Natural killer cell treated with Interleukin-12 subunit alpha and Interleukin-12 subunit beta and Interleukin-15 and Interleukin-18, amount 100 ng/mL, for 72 hours (primary cell): ENCODE results near the gene EPO. TPM values are rescaled to one million over a fixed set of nuclear protein-coding genes. Genes with fewer than 3 reads are reported as not detected.

Experiments
- ATAC-seq, 2 donors: fragments of 150-1000 bp; cut with Tn5 transposase in 1 of 2; sonication (Bioruptor Pico), chemical (Tn5 transposase) in 1 of 2; 2 replicates each; pipeline ENCODE4 v1.10.0; 2021
- DNase-seq: peaks from one replicate; pipeline ENCODE4 v3.0.0; 2022; ENCODE audit warnings: low spot score
- H3K27ac Mint-ChIP-seq, 2 donors: 1 replicate in 1 of 2; 2 replicates in 1 of 2; pipeline ENCODE4 v1.8.0; 2022; ENCODE audit warnings: mixed read lengths in 2 of 2, mild to moderate bottlenecking in 1 of 2, moderate library complexity in 1 of 2
- H3K27me3 Mint-ChIP-seq, 2 donors: 1 replicate in 1 of 2; 2 replicates in 1 of 2; pipeline ENCODE4 v1.8.0; 2022; ENCODE audit warnings: mixed read lengths in 2 of 2
- H3K36me3 Mint-ChIP-seq: one replicate; pipeline ENCODE4 v1.8.0; 2022; ENCODE audit warnings: mixed read lengths
- H3K4me1 Mint-ChIP-seq, 2 donors: 1 replicate in 1 of 2; 2 replicates in 1 of 2; pipeline ENCODE4 v1.8.0; 2022; ENCODE audit warnings: low read depth in 2 of 2, mixed read lengths in 2 of 2, mild to moderate bottlenecking in 1 of 2
- H3K4me3 Mint-ChIP-seq: one replicate; pipeline ENCODE4 v1.8.0; 2022; ENCODE audit warnings: mixed read lengths
- H3K9me3 Mint-ChIP-seq: 2 replicates; pipeline ENCODE4 v1.8.0; 2022; ENCODE audit warnings: mixed read lengths
- total RNA-seq, 2 donors: library from RNA; stranded (reverse); gene quantifications; one replicate each; pipeline ENCODE4 v1.2.3, GENCODE V29; 2022

Gene EPO
- not detected for total RNA-seq

DNA sequence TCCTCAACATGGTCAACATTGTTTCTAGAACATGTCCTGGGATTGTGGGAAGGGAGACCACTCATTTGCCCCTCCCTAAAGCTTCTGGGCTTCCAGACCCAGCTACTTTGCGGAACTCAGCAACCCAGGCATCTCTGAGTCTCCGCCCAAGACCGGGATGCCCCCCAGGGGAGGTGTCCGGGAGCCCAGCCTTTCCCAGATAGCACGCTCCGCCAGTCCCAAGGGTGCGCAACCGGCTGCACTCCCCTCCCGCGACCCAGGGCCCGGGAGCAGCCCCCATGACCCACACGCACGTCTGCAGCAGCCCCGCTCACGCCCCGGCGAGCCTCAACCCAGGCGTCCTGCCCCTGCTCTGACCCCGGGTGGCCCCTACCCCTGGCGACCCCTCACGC, at the start of gene EPO:
EPO (plus strand) TSS at position 190 of the 392 bp plus-strand sequence. CDS start 513 bp downstream, outside the sequence.
- H3K27me3 Mint-ChIP-seq, result peaks cover 29% of the 10 kb centered on the region in 2 donors
- DNase-seq (no peak), ATAC-seq (peak in 1 of 2 donors; percentile 5)
- peaks cover 16% of the 10 kb centered on the region for H3K36me3 Mint-ChIP-seq
- no peak within 1 kb of the TSS for H3K27ac Mint-ChIP-seq
- H3K9me3 Mint-ChIP-seq, result no peaks in the 10 kb centered on the region
- H3K4me3 Mint-ChIP-seq, result no peak within 1 kb of the TSS
- H3K4me1 Mint-ChIP-seq, result no peaks in the 10 kb centered on the region

DNA sequence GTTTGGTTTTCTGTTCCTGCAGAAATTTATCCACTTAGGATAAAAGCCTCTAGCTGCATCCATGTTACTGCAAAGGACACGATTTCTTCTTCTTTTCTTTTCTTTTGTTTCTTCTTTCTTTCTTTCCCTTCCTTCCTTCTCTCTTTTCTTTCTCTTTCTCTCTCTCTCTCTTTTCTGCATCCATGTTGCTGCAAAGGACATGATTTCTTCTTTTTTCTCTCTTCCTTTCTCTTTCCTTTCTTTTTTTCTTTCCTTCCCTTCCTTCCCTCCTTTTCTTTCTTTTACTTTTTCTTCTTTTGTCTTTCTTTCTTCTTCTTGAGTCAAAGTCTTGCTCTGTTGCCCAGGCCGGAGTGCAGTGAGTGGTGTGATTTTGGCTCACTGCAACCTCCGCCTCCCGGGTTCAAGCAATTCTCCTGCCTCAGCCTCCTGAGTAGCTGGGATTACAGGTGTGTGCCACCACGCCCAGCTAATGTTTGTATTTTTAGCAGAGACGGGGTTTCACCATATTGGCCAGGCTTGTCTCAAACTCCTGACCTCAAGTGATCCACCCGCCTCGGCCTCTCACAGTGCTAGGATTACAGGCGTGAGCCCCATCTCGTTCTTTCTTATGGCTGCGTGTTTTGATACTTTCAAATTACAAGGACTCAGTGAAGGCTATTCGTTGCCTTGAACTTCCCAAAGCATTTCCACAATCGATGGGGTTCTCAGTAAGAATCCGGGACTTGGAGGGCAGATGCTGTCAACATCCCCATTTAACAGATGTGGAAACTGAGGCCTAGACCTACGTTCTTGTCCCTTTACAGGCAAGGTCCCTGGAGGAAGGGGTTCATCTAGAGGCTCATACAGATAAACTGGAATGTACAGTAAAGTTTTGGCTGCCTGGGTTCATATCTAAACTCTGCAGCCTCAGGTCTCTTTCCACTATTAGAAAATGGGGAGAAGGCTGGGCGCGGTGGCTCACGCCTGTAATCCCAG, 48.6 kb upstream of the EPO start:
- Mint-ChIP-seq H3K4me1 (peaks cover 4 to 9% of the 10 kb centered on the region in 2 donors), H3K27me3 (peaks cover 0 to 8% of the 10 kb centered on the region in 2 donors), H3K4me3 (no peak overlapping the region), H3K27ac (peak overlapping the region; percentile 84 to 91), H3K9me3 (no peaks in the 10 kb centered on the region), H3K36me3 (no peaks in the 10 kb centered on the region)
- DNase-seq (no peak), ATAC-seq (no peak)

DNA sequence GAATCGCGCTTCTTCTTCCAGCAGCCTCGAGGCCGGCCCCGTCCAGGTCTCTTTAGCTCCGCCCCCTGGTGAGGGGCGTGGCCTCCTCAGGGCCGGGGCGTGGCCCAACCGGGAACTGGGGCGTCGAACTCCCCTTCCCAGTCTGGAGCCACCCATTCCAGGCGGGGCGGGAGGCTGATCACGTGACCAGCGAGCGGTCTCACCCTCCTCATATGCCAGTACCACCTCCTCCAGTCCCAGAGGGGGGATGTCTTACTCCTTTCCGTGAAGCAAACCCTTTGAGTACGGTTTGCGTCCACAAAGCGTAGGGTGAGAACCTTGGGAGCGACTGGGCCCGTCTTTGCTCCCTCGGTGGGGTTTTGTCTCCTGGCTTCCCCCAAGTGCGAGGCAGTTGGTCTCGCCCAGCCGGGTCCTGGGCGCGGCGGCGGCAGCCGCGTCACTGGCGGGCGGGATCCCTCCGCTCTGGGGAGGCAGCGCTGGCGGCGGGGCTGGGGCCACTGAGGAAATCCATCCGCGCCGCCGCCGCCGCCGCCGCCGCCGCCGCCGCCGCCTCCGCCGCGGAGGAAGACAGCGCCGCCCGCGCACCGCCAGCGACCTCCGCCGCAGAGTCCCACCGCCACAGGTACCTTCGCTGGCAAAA, 46.8 kb upstream of the EPO start, which contains the start of gene GNB2:
GNB2 (plus strand) TSS at position 439 of the 640 bp plus-strand sequence. CDS start 2,526 bp downstream, outside the sequence.
- H3K4me1 Mint-ChIP-seq, result peaks cover 11 to 16% of the 10 kb centered on the region in 2 donors
- peak within 1 kb of the TSS; percentile 84 to 91 for H3K27ac Mint-ChIP-seq
- peak within 1 kb of the TSS; percentile 94 for H3K4me3 Mint-ChIP-seq
- peaks cover 0 to 3% of the 10 kb centered on the region in 2 donors for H3K27me3 Mint-ChIP-seq
- H3K36me3 Mint-ChIP-seq, result no peaks in the 10 kb centered on the region
- DNase-seq (peak; percentile 99), ATAC-seq (peak; percentile 84 to 91)
- H3K9me3 Mint-ChIP-seq, result no peaks in the 10 kb centered on the region

DNA sequence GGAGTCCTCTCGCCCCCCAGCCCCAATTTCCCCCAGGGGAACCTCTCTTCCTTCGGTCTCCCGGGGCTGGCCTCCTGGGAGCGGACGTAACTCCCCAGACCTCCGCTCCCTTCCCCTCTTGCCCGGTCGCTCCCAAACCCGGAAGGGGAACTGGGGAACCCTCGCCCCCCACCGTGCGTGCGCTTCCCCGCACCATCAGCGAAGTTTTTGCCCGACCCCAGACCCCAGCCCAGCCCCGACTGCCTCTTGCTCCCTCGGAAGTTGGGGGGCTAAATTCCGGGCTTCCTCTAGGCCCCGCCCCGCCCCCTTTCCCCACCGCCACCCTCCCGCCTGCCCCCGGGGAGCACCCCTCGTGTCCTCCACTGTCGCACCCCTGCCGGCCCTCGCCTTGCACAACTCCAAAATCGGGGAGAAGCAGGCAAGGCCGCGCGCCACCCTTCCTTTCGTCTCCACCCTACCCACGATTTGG, 46.3 kb upstream of the EPO start:
- peaks cover 0 to 3% of the 10 kb centered on the region in 2 donors for H3K27me3 Mint-ChIP-seq
- ATAC-seq (no peak), DNase-seq (peak; percentile 69)
- H3K4me1 Mint-ChIP-seq, result peaks cover 11 to 17% of the 10 kb centered on the region in 2 donors
- H3K36me3 Mint-ChIP-seq, result no peaks in the 10 kb centered on the region
- peak overlapping the region; percentile 94 for H3K4me3 Mint-ChIP-seq
- peak overlapping the region; percentile 84 to 91 for H3K27ac Mint-ChIP-seq
- no peaks in the 10 kb centered on the region for H3K9me3 Mint-ChIP-seq

GRCh38 chr7:100674411-100675104, 45.7 kb upstream of the EPO start:
- Mint-ChIP-seq H3K27me3 (peaks cover 0 to 3% of the 10 kb centered on the region in 2 donors), H3K9me3 (no peaks in the 10 kb centered on the region), H3K4me1 (peaks cover 11 to 20% of the 10 kb centered on the region in 2 donors), H3K27ac (peak overlapping the region; percentile 84 to 91), H3K36me3 (no peaks in the 10 kb centered on the region), H3K4me3 (peak overlapping the region; percentile 94)
- ATAC-seq, result no peak
- DNase-seq, result peak; percentile 60

DNA sequence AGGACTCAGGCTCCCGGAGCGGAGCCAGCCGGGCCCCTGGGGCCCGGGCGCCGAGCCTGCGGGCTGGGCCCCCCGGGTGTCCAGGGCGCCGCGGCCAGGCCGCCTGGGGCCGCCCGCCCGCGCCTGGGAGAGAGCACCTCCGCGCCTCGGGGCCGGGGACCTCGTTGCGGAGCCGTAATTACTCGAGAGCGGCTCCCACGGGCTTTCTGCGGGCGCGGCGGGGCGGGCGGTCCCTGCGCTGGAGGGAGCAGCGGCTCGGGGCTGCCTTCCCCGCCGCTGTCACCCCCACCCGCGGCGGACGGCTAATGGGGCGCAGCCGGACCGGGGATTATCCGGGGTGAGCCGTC, 45.2 kb upstream of the EPO start:
- Mint-ChIP-seq H3K27me3 (no peaks in the 10 kb centered on the region), H3K4me3 (peak overlapping the region; percentile 94), H3K27ac (peak overlapping the region; percentile 84 to 91), H3K9me3 (no peaks in the 10 kb centered on the region), H3K4me1 (peaks cover 14 to 21% of the 10 kb centered on the region in 2 donors), H3K36me3 (no peaks in the 10 kb centered on the region)
- DNase-seq (peak; percentile 63), ATAC-seq (no peak)

GRCh38 chr7:100675581-100676350, 44.5 kb upstream of the EPO start:
- no peaks in the 10 kb centered on the region for H3K36me3 Mint-ChIP-seq
- H3K9me3 Mint-ChIP-seq, result no peaks in the 10 kb centered on the region
- H3K27me3 Mint-ChIP-seq, result no peaks in the 10 kb centered on the region
- ATAC-seq (peak; percentile 68 to 71), DNase-seq (peak; percentile 92)
- H3K4me1 Mint-ChIP-seq, result peaks cover 17 to 23% of the 10 kb centered on the region in 2 donors
- peak overlapping the region; percentile 76 to 88 for H3K27ac Mint-ChIP-seq
- H3K4me3 Mint-ChIP-seq, result peak overlapping the region; percentile 94

DNA sequence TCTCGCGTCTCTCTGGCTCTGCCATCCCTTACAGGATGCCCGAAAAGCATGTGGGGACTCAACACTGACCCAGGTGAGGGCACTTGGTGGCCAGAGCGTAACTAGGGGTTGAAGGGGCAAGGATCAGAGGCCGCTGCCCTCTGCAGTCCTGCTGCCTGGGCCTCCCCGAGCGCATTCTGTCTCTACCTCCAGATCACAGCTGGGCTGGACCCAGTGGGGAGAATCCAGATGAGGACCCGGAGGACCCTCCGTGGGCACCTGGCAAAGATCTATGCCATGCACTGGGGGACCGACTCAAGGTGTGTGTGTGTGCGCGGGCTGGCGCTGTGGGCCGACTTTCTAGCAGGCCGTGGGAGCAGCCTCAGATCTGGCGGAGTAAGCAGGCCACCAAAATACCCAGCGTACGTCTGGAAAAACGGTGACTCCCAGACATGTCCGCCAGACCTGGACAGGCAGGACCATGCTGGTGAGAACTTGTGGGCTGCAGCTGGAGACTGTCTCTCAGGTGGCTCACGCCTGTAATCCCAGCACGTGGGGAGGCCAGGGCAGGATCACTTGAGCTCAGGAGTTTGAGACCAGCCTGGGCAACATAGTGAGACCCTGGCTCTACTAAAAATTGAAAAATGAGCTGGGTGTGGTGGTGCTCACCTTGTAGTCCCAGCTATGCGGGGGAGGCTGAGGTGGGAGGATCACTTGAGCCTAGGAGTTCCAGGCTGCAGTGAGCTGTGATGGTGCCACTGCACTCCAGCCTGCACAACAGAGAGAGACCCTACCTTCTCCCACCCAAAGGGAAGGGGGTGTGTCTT, 43.6 kb upstream of the EPO start:
- peak overlapping the region; percentile 94 for H3K4me3 Mint-ChIP-seq
- no peaks in the 10 kb centered on the region for H3K27me3 Mint-ChIP-seq
- ATAC-seq, result no peak
- H3K36me3 Mint-ChIP-seq, result no peaks in the 10 kb centered on the region
- H3K4me1 Mint-ChIP-seq, result peaks cover 17 to 23% of the 10 kb centered on the region in 2 donors
- H3K27ac Mint-ChIP-seq, result peak overlapping the region; percentile 76 to 88
- DNase-seq, result no peak
- no peaks in the 10 kb centered on the region for H3K9me3 Mint-ChIP-seq

DNA sequence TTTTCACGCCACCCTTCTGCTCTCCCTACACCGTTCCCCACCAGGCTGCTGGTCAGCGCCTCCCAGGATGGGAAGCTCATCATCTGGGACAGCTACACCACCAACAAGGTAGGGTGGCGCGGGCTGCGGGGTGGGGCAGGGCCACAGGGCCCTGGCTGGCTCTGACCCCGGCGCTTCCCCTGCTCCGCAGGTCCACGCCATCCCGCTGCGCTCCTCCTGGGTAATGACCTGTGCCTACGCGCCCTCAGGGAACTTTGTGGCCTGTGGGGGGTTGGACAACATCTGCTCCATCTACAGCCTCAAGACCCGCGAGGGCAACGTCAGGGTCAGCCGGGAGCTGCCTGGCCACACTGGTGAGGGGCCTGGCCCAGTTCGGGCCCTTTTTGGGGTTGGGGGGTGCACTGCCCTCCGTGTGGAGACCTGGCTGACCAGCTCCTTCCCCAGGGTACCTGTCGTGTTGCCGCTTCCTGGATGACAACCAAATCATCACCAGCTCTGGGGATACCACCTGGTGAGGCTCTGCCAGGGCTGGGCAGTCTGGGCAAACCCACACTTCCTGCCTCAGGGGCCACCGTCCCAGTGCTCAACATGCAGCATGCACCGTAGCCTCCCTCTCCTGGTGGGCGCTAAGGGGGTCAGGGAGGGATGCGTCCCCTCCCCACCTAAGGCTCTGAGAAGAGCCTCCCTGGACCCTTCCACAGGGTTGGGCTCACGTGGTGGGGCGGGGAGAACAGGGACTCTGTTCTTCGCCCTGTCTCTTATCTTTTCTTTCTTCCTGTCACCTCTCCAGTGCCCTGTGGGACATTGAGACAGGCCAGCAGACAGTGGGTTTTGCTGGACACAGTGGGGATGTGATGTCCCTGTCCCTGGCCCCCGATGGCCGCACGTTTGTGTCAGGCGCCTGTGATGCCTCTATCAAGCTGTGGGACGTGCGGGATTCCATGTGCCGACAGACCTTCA, 42.7 kb upstream of the EPO start:
- no peaks in the 10 kb centered on the region for H3K36me3 Mint-ChIP-seq
- H3K4me1 Mint-ChIP-seq, result peaks cover 17 to 23% of the 10 kb centered on the region in 2 donors
- no peaks in the 10 kb centered on the region for H3K27me3 Mint-ChIP-seq
- H3K27ac Mint-ChIP-seq, result peak overlapping the region; percentile 56 to 83
- peak overlapping the region; percentile 94 for H3K4me3 Mint-ChIP-seq
- ATAC-seq (no peak), DNase-seq (no peak)
- no peaks in the 10 kb centered on the region for H3K9me3 Mint-ChIP-seq

DNA sequence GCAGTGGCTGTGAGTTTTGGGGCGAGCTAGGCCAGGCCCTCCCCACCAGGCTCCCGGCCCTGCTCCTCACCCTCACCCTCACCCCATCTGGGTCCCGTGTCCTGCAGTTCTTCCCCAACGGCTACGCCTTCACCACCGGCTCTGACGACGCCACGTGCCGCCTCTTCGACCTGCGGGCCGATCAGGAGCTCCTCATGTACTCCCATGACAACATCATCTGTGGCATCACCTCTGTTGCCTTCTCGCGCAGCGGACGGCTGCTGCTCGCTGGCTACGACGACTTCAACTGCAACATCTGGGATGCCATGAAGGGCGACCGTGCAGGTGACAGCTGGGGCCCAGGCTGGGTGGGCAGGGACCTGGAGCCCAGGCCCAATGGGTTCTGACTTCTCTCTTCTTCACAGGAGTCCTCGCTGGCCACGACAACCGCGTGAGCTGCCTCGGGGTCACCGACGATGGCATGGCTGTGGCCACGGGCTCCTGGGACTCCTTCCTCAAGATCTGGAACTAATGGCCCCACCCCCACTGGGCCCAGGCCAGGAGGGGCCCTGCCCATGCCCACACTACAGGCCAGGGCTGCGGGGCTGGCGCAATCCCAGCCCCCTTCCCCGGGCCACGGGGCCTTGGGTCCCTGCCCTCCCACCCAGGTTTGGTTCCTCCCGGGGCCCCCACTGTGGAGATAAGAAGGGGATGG, 41.8 kb upstream of the EPO start:
- Mint-ChIP-seq H3K27me3 (no peaks in the 10 kb centered on the region), H3K36me3 (no peaks in the 10 kb centered on the region), H3K9me3 (no peaks in the 10 kb centered on the region), H3K27ac (peak overlapping the region; percentile 56 to 83), H3K4me1 (peaks cover 17 to 19% of the 10 kb centered on the region in 2 donors), H3K4me3 (peak overlapping the region; percentile 54)
- no peak for ATAC-seq
- no peak for DNase-seq
